Uterus (tissue), 4 donors: ENCODE data around the gene ZBTB46. TPM values are rescaled to one million over a fixed set of nuclear protein-coding genes. Genes with fewer than 3 reads are reported as not detected.

Experiments used
- DNase-seq, 2 donors: peaks; one replicate each; pipeline ENCODE4 v3.0.0-alpha.2; 2019 to 2020
- H3K27ac ChIP-seq, 2 donors: fragments of 200-600 bp; sonication (generic); 1 replicate in 1 of 2; 2 replicates in 1 of 2; pipeline ENCODE4 v1.5.1; 2016 to 2018
- H3K27me3 ChIP-seq, 2 donors: fragments of 200-600 bp; sonication (generic); one replicate each; pipeline ENCODE4 v1.5.1; 2018 to 2019; ENCODE audit warnings: control low read depth in 1 of 2
- H3K36me3 ChIP-seq, 2 donors: fragments of 200-600 bp; sonication (generic); one replicate each; pipeline ENCODE4 v1.5.1; 2019; ENCODE audit warnings: control low read depth in 1 of 2
- H3K4me1 ChIP-seq, 2 donors: fragments of 200-600 bp; sonication (generic); one replicate each; pipeline ENCODE4 v1.5.1; 2018 to 2019; ENCODE audit warnings: control low read depth in 1 of 2
- H3K4me3 ChIP-seq, 2 donors: fragments of 200-600 bp; sonication (generic); 1 replicate in 1 of 2; 2 replicates in 1 of 2; pipeline ENCODE4 v1.5.1; 2018 to 2019; ENCODE audit warnings: mild to moderate bottlenecking in 1 of 2
- H3K9me3 ChIP-seq, 2 donors: fragments of 200-600 bp; sonication (generic); one replicate each; pipeline ENCODE4 v1.5.1; 2019; ENCODE audit warnings: control low read depth in 1 of 2
- CTCF ChIP-seq, 4 experiments: fragments of 200-600 bp in 2 of 4; fragments of 450-650 bp in 2 of 4; sonication (generic) in 2 of 4; IDR thresholded peaks; one replicate each; pipeline ENCODE4 v1.5.1; 2016 to 2019; ENCODE audit warnings: antibody characterized with exemption in 4 of 4, mild to moderate bottlenecking in 2 of 4, moderate library complexity in 1 of 4
- POLR2A ChIP-seq, 2 donors: fragments of 450-650 bp; IDR thresholded peaks; one replicate each; pipeline ENCODE4 v1.6.1; 2016; ENCODE audit warnings: antibody characterized with exemption in 2 of 2, mild to moderate bottlenecking in 1 of 2, moderate library complexity in 1 of 2
- intact Hi-C: fragments of 100-400 bp; cut with DNase I; formaldehyde crosslinking; loops from one replicate; pipeline ENCODE4 v1.15.1; 2023; ENCODE audit warnings: low total_unique reads
- total RNA-seq, 4 donors: library from RNA; depleted of rRNA in 3 of 4; stranded (reverse); fragments of >200 nt in 3 of 4; gene quantifications; one replicate each; pipeline versions ENCODE4 v1.1.0 to v1.2.4, GENCODE V29; 2014 to 2023
- donor health status: DM: yes; HTN: yes; CAD: no.

Gene ZBTB46
- total RNA-seq, 4 donors from 2014 or later: 5.0 to 62.8 (median 38.8) TPM

DNA sequence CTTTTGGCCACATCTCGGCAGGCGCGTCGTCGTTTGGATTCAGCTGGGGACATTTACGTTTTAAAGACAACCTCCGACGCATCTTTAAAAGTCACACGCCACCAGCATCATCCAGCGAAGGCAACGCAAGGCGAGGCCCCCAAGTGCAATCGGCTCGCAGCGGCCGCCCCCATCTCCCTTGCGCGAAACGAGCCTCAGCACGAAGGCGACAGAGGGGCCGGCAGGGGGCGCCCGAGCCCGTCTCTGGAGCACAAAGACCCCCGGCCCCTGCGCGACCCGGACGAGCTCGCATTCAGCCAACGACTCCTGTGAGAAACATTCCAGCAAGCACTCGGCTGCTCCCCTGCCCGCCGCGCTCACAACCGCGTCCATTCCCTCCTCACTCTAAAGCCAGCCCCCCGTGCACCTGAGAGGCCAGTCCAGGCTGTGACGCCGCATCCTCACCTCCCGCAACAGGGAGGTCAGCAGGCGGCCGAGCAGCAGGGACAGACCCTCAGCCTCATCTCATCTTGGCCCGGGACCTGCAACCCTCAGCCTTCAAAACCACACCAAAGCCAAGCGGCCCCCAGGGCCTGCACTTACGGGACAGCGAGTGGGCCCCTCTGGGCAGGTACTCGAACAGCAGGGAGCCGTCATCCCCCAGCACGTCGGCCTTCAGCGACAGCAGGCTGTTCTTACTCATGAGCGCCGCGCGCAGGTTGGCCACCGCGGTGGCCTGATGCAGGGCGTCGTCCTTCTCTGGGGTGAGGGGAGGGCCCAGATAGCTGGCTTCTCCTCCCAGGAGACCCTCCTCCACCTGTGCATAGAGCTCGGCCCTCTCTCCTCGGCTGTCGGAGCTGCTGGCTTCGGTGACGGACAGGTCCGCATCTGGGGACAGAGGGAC lies 55.7 kb downstream of the ZBTB46 start:
- peak; percentile 55 to 60 for DNase-seq
- intact Hi-C loops: no loop called here
- TF ChIP-seq POLR2A (IDR thresholded peaks at IDR 0.05) (no peak), CTCF (IDR thresholded peaks at IDR 0.05) (peak; percentile 61 to 80 (median 69))

GRCh38 chr20:63774306-63774705 lies 56.8 kb downstream of the ZBTB46 start:
- Histone ChIP-seq H3K27ac (no peak overlapping the region), H3K9me3 (no peaks in the 10 kb centered on the region)
- intact Hi-C loops: no loop called here

More for the DNA sequence above, 55.7 kb downstream of the ZBTB46 start:
- no peaks in the 10 kb centered on the region for H3K4me1 ChIP-seq
- H3K27me3 ChIP-seq: no peaks in the 10 kb centered on the region
- H3K36me3 ChIP-seq: no peaks in the 10 kb centered on the region
- H3K9me3 ChIP-seq: no peaks in the 10 kb centered on the region
- no peak overlapping the region for H3K27ac ChIP-seq
- H3K4me3 ChIP-seq: peak overlapping the region in 1 of 2 donors; percentile 13

DNA sequence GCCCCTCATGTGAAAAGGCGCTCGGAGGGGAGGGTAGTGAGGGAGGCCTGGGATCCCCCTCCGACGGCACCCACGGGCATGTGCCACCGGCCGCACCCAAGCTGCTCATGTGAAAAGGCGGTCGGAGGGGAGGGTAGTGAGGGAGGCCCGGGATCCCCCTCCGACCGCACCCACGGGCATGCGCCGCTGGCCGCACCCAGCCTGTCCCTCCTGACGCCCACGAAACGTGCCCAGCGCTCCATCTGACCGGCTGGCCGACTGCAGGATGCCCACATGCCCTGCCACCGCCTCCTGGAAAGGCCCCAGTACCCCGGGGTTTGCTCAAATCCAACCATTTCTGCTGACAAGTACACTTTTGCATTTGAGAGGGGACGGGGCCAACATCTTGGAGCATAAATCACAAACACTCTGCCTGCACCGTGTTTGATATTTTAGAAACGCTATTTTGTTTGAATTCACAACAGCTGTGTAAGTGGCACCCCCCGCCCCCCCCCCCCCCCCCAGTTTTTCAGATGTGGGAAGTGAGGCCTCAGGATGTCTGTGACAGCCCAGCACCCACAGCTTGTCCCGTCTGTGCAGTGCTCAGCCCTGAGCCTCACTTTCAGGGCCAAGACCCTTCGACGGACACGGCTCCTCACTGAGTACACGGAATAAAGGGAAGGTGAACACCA lies 57.4 kb downstream of the ZBTB46 start:
- intact Hi-C loops: no loop called here
- no peaks in the 10 kb centered on the region for H3K27me3 ChIP-seq
- no peaks in the 10 kb centered on the region for H3K4me1 ChIP-seq
- H3K27ac ChIP-seq: no peak overlapping the region
- TF ChIP-seq POLR2A (IDR thresholded peaks at IDR 0.05) (no peak), CTCF (IDR thresholded peaks at IDR 0.05) (no peak)
- H3K36me3 ChIP-seq: no peaks in the 10 kb centered on the region
- no peak for DNase-seq
- H3K4me3 ChIP-seq: no peak overlapping the region
- H3K9me3 ChIP-seq: no peaks in the 10 kb centered on the region

More at GRCh38 chr20:63774306-63774705, 56.8 kb downstream of the ZBTB46 start:
- H3K27me3 ChIP-seq: no peaks in the 10 kb centered on the region
- H3K4me3 ChIP-seq: no peak overlapping the region
- TF ChIP-seq CTCF (IDR thresholded peaks at IDR 0.05) (no peak), POLR2A (IDR thresholded peaks at IDR 0.05) (no peak)
- H3K4me1 ChIP-seq: no peaks in the 10 kb centered on the region
- H3K36me3 ChIP-seq: no peaks in the 10 kb centered on the region
- DNase-seq: no peak

- Histone ChIP-seq H3K27ac (no peak overlapping the region), H3K27me3 (no peaks in the 10 kb centered on the region), H3K36me3 (no peaks in the 10 kb centered on the region), H3K9me3 (no peaks in the 10 kb centered on the region), H3K4me1 (no peaks in the 10 kb centered on the region), H3K4me3 (no peak overlapping the region)
- no peak for DNase-seq
- no peak for TF ChIP-seq POLR2A (IDR thresholded peaks at IDR 0.05)
- no peak for TF ChIP-seq CTCF (IDR thresholded peaks at IDR 0.05)
- intact Hi-C loops: no loop called here
These were observed 58.1 kb downstream of the ZBTB46 start for GRCh38 chr20:63772781-63773518.
